Medulla oblongata (tissue), 1 donor: ENCODE measurements around the gene MRPL48.
"Not testable (repeated sequence)": the region's sequence is repeated elsewhere in the genome, so short reads cannot be mapped to it uniquely, and the experiment has no call there.

ENCODE experiments used
- DNase-seq: peaks from one replicate; pipeline ENCODE4 v3.0.0-alpha.2; 2015; ENCODE audit errors: extremely low spot score

Gene MRPL48

DNA sequence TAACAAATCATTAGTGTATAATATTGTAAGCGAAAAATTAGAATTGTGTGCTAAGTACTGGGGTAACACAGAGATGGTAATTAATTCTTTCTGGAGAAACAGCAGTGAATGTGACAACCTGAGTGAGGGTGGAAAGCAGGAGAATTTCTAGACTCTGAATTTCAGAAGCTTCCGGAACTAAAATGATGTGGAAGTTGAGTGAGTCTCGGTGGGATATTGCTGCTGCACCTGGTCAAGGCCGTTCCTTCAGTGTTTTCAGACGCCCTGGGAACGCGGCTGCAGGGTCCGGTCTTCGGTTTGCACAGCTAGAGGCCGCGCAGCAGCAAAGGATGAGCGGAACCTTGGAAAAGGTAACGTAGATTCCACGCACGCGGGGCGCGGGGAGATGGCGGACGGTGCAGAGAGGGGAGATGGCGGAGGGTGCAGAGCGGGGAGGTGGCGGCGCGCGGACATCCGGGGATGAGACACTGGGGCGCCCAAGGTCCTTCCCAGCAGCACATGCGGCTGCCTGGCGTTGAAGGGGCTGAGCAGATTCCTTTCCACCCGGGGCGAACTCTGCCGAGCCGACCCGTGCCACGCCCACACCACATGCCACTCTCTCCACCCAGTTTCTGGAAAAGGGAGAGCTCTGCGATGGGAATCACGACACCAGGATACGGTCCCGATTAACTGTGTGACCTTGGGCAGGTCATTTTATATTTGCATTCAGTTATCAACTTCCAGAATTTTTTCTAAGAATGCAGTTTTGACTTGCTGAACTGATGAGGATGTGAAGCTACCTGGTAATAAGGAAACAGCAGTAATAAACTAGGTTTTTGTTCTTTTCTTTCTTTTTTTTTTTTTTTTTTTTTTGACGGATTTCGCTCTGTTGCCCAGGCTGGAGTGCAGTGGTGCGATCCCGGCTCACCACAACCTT is at the start of gene MRPL48:
MRPL48 (plus strand) TSS at position 232 of the 916 bp plus-strand sequence; CDS start at position 330, 98 bp downstream.
- peak; percentile 85 for DNase-seq

DNA sequence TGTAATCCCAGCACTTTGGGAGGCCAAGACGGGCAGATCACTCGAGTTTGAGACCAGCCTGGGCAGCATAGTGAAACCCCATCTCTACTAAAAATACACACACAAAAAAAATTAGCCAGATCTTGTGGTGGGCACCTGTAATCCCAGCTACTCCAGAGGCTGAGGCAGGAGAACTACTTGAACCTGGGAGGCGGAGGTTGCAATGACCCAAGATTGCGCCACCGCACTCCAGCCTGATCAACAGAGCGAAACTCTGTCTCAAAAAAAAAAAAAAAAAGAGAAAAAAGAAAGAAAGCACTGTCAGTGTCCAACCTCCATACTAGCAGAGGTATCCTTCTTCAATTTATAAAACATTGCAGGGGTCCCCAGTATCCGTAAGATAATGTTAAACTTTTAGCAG is 44.6 kb upstream of the MRPL48 start:
- no peak for DNase-seq

DNA sequence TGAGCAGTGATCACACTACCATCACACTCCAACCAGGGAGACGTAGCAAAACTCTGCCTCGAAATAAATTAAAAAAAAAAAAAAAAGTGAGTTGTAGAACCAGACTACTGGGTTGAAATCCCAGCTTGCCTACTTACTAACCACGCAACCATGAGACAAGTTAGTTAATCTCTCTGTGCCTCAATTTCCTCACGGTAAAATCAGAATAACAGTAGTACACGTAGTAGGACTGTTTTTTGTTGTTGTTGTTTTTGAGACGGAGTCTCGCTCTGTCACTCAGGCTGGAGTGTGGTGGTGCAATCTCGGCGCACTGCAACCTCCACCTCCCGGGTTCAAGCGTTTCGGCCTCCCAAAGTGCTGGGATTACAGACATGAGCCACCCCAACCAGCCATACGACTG is 41.0 kb upstream of the MRPL48 start:
- no peak for DNase-seq

DNA sequence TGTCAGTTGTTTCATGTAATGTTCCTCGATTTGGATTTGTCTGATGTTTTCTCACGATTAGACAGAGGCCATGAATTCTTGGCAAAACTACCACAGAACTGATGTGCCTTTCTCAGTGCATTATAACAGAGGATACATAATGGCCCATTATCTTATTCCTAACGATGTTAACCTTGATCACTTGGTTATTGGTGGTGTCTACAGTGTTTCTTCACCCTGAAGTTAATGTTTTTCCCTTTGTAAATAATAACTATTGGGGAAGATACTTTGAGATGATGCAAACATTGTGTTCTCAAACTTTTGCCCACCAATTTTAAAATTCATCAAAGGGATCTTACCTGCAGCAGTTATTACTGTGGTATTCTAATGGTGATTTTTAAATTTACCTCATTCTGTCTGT is 39.9 kb upstream of the MRPL48 start:
- no peak for DNase-seq

DNA sequence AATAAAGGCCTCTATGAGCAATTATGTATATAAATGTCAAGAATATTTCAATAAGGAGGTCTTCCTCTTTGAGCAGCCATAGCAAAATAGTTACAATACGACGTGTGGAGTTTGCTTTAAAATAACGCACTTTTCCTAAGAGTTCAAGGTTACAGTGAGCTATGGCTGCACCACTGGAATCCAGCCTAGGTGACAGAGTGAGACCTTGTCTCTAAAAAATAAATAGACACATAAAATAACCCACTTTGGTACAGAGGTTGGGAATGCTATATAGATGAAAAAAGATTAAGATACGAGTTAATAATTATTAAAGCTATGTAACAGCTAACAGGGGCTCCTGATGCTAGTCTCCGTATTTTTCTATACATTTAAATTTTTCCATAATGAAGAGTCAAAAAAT is 39.4 kb upstream of the MRPL48 start:
- DNase-seq, result no peak

DNA sequence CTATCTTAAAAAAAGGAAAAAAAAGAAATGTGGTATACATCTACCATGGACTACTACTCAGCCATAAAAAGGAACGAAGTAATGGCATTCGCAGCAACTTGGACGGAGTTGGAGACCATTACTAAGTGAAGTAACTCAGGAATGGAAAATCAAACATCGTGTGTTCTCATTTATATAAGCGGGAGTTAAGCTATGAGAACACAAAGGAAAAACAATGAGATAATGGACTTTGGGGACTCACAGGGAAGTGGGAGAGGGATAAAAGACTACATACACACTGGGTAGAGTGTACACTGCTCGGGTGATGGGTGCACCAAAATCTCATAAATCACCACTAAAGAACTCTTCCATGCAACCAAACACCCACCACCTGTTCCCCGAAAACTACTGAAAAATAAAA is 38.6 kb upstream of the MRPL48 start:
- DNase-seq, result no peak

DNA sequence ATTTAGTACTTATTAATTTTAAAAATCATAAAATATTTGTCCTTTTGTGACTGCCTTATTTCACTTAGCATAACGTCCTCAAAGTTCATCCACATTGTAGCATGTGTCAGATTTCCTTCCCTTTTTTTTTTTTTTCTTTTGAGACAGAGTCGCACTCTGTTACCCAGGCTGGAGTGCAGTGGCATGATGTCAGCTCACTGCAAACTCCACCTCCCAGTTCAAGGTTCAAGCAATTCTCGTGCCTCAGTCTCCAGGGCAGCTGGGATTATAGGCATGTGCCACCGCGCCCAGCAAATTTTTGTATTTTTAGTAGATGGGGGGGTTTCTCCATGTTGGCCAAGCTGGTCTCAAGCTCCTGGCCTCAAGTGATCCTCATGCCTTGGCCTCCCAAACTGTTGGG is 37.4 kb upstream of the MRPL48 start:
- DNase-seq, result no peak

DNA sequence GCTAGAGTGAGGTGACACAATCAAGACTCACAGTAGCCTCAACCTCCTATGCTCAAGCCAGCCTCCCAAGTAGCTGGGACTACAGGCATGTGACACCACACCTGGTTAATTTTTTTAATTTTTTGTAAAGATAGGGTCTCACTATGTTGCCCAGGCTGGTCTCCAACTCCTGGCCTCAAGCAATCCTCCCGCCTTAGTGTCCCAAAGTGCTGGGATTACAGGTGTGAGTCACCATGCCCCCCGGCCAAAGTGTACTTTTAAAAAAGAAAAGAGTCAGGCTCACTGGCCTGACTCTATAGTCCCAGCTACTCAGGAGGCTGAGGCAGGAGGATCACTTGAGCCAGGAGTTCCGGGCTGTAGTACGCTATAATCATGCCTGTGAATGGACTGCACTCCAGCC is 36.8 kb upstream of the MRPL48 start:
- not testable (repeated sequence) for DNase-seq

DNA sequence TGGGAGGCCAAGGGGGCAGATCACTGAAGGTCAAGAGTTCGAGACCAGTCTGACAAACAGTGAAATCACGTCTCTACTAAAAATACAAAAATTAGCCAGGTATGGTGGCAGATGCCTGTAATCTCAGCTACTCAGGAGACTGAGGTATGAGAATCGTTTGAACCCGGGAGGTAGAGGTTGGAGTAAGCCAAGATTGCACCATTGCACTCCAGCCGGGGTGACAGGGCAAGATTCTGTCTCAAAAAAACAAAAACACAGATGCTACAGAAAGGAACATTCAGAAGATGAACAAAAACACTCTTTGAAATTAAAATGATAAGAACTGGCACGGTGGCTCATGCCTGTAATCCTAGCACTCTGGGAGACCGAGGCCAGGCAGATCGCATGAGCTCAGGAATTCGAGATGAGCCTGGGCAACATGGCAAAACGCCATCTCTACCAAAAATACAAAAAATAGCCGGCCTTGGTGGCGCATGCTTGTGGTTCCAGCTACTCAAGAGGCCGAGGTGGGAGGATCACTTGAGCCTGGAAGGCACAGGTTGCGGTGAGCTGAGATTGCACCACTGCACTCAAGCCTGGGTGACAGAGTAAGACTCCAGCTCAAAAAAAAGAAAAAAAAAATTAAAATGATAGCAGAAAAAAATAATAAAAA is 35.3 kb upstream of the MRPL48 start:
- DNase-seq, result no peak

DNA sequence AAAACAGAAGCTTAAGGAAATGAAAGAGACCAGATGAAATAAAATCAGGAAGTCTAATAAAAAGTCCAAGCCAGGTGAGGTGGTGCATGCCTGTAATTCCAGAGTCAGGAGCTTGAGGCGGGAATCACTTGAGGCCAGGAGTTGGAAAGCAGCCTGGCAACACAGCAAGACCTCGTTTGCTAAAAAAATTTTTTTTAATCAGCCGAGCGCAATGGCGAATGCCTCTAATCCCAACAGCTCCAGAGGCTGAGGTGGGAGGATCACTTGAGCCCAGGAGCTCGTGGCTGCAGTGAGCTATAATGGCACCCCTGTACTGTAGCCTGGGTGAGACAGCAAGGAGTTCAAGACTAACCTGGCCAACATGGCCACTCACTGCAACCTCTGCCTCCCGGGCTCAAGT is 34.8 kb upstream of the MRPL48 start:
- DNase-seq, result no peak

DNA sequence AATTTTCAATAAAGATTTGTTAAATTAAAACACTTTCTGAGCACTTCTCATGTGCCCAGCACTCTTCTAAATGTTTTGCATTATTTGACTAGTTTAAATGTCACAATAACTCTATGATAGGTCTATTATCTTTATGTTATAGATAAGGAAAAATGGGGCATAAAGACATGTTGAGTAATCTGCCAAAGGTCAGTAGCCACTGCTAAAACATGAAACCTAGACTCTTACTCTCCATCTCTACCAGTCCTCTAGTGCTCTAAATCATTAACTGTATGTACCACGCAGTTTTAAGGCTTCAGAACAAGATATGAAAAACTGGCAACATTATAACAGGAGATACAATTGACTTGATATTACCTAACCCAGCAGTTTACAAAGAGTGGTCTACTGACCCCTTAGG is 33.7 kb upstream of the MRPL48 start:
- no peak for DNase-seq

DNA sequence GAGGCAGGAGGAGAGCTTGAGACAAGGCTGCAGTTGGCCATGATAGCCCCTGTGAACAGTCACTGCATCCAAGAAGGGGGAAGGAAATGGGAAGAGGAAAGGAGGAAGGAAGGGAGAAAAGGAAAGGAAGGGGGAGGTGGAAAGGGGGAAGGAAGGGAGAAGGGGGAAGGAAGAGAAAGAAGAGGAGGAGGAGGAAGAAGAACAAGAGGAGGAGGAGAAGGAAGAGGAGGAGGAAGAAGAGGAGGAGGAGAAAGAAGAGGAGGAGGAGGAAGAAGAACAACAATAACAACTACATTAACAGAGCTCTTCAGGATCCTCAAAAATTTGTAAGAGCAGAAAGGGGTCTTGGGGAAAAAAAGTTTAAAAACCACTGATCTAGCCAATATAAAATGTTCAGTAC is 32.0 kb upstream of the MRPL48 start:
- DNase-seq, result no peak

DNA sequence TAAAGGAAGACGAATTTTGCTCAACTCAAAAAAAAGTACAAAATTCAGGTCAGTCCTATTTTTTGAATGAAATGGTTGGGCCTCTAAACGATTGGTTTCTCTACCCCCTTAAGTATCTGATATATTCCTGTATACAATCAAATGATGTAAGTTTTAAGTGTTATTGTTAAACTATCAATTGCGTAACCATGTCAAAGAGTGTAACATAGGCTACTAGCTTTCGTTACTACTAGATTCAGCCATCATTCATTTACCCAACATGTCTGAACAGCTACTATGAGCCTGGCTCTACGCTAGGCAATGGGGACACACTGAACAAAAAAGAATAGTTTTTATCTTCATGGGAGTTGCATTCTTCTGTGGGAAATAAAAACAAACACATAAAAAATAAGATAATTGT is 30.1 kb upstream of the MRPL48 start:
- DNase-seq, result no peak

DNA sequence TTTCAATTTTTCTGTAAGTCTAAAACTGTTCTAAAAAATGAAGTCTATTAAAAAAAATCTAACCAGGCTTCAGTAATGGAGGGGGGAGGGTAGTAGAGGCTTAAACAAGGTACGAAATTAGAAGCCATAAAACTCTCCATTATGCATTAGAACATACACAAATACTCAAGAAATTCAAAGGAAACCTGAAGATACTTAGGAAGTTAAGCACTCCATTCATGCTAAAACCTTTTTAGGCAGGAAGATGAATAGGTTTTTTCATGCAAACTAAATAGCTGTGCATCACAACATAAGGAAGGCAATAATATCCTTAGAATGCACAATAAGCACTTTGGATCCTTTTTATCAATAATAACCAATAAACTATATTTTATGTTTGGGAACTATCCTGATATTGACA is 29.2 kb upstream of the MRPL48 start:
- DNase-seq, result no peak

DNA sequence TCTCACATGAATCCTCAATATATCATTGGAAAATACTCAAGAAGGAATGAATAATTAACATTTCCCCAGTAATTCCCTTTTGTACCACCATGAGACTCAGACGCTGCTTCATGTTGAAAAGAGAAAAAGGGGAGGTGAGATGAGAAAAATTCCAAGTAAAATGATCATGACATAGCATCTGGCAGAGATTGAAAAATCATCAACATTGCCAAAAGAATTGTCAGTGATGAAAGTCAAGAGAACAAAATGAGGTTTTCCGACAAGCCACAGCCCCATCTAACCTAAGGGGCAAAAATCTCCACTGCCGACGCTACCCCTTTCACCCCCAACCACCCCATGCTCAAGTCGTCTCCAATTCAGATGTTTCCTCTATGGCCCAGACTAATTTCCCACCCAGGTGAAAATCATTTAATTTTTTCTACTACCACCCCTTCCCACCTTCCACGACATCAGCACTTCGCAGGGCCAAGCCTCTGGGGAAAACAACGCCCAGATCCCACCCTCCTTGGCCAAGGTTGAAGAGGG is 28.0 kb upstream of the MRPL48 start:
- DNase-seq, result peak; percentile 41

DNA sequence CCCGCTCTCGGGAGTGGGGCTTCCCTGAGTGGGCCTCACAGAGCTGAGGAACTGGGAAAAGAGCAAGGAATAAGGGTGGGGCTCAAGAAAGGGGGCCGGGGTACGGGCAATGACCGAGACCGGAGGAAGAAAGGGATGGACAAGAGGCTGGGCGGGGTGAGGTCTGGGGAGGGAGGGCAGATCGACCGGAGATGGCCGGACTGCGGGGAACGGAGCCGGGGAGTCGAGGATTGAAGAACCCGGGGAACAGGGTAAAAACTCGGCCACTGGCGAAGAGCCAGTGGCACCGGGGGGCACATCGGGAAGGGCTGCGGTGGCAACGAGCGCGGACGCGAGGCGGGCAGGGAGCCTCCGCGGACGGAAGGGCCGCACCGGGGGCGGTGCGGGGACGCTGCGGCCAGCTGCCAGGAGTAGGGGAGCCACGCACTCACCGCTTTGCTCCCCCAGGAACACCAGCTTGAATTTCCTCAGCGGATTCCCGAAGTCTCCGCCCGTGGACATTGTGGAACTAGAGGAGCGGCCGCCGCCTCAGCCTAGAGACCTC is 27.5 kb upstream of the MRPL48 start:
- DNase-seq, result peak; percentile 39

DNA sequence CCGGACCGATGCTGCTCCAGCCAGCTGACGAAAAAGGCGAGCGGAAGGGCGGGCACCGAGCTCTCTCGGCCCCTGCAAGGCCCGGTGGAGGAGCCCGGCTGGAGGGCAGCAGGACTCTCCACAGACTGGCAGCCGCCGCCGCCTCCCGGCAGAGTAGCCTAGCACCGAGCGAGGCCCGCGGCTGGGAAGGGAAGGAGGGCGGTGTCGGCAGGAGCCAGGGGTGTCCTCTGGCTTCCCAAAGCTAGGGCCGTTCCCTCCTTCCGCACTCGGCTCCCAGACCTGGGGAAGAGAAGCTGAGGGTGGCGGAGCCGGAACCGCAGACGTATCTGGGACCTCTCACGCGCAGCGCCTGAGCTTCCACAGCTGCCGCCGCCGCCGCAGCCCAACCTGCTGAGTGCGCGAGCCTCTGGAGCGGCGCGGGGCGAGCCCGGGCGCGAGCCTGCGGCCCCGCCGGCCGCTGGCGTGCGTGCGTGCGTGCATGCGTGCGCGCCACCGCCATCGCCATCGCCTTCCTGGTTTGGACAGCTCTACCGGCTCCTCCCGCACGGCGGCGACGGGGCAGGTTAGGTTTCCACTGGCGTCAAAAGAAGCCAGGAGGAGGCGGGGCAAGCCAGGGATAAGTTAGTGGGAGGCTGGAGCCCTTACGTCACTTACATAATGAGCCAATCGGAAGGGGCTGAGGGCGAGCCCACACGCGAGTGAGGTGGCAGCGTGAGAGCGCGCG is 26.8 kb upstream of the MRPL48 start, which contains the start of gene RAB6A:
RAB6A (minus strand) TSS at position 396 of the 724 bp plus-strand sequence. CDS start 439 bp downstream, outside the sequence.
- DNase-seq, result peak; percentile 100

DNA sequence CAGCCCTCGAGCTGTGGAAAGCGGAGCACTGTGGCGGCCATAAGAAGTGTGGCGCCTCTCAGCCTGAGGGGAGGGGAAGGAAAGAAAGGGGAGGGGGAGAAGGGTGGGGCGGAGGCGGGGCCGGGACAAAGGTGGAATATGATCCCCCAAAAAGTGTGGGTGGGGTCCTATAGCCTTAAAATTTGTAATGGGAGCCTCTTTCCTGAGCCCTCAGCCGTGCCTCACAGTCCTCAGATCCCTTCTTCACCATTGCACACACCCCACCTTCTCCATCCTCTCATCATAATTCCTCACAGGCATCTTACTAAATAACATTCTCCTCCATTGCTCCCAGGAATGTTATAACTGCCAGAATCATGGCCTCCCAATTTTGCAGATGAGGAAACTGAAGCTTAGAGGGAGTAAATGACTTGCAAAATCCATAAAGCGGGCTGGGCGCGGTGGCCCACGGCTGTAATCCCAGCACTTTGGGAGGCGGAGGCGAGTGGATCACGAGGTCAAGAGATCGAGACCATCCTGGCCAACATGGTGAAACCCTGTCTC is 26.2 kb upstream of the MRPL48 start:
- no peak for DNase-seq

DNA sequence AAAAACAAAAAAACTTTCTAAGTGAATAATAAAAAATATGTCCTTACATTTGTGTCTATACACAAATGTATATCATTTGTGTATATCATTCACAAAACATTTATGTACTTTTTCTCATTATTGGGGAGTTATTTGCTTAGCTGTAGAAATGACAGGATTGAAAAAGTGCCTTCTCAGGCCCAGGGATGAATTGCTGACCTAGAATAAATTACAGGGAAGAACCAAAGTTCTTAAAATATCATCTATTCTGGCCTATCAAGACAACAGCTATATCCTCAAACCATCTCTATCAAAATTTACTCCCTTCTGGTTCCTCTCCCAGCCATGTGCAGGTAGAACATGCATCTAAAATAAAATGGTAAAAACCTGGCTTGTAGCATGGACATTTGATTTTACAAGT is 24.9 kb upstream of the MRPL48 start:
- DNase-seq, result no peak

DNA sequence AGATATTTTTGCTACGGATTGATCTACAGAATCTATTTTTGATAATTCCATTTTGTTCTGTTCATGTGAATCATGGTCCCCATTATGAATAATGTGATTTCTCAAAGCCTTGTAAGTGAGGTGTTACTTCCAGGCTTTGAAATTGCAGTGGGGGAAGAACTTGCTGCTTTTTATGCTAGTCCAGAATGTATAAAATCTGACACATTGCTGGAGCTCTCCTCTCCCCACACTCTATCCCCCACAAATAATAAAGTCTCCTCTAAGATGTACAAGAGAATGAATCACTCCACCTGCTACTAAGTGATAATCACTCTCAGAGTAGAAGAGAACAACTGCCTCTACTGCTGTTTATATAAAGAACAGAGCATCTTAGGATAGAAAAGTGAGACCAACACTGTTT is 20.9 kb upstream of the MRPL48 start:
- DNase-seq, result no peak

DNA sequence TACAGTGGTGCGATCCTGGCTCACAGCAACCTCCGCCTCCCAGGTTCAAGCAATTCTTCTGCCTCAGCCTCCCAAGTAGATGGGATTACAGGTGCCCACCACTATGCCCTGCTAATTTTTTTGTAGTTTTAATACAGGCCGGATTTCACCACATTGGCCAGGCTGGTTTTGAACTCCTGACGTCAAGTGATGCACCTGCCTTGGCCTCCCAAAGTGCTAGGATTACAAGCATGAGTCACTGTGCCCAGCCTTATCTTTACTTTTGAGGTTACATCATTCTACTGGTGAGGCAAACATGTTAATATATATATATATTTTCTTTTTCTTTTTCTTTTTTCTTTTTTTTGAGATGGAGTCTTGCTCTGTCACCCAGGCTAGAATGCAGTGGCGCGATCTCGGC is 16.9 kb upstream of the MRPL48 start:
- not testable (repeated sequence) for DNase-seq
